Loucy (cell line): ENCODE measurements around the gene BEND5.

ENCODE experiments used
- H2AFZ ChIP-seq: fragments of 200-600 bp; sonication (generic); 2 replicates; pipeline ENCODE4 v1.6.0; 2016; ENCODE audit warnings: antibody characterized with exemption, mild to moderate bottlenecking, low read length, moderate library complexity
- H3F3A ChIP-seq: fragments of 200-600 bp; 2 replicates; pipeline ENCODE4 v1.6.0; 2016; ENCODE audit warnings: antibody characterized with exemption, low read depth, mild to moderate bottlenecking
- H3K27me3 ChIP-seq: fragments of 200-600 bp; sonication (generic); 2 replicates; pipeline ENCODE4 v1.6.1; 2014; ENCODE audit warnings: low read length, mild to moderate bottlenecking; ENCODE audit not compliant: insufficient read depth, poor library complexity, severe bottlenecking
- H3K36me3 ChIP-seq: fragments of 200-600 bp; sonication (generic); 2 replicates; pipeline ENCODE4 v1.6.1; 2016; ENCODE audit warnings: low read length; ENCODE audit not compliant: insufficient read depth
- H3K4me1 ChIP-seq: fragments of 200-600 bp; sonication (generic); 2 replicates; pipeline ENCODE4 v1.5.1; 2014; ENCODE audit warnings: low read length, mild to moderate bottlenecking; ENCODE audit not compliant: insufficient read depth, poor library complexity, severe bottlenecking
- H3K4me2 ChIP-seq: fragments of 200-600 bp; sonication (generic); 2 replicates; pipeline ENCODE4 v1.6.0; 2014; ENCODE audit warnings: antibody characterized with exemption, low read length, low read depth, mild to moderate bottlenecking; ENCODE audit not compliant: poor library complexity, severe bottlenecking
- H3K4me3 ChIP-seq: fragments of 200-600 bp; sonication (generic); 2 replicates; pipeline ENCODE4 v1.5.1; 2014; ENCODE audit warnings: low read length, mild to moderate bottlenecking, mixed read lengths; ENCODE audit not compliant: poor library complexity, severe bottlenecking
- H3K79me2 ChIP-seq: fragments of 200-600 bp; sonication (generic); 2 replicates; pipeline ENCODE4 v1.6.1; 2014; ENCODE audit warnings: low read length; ENCODE audit not compliant: insufficient read depth
- H3K9ac ChIP-seq: fragments of 200-600 bp; sonication (generic); 2 replicates; pipeline ENCODE4 v1.6.0; 2014; ENCODE audit warnings: mild to moderate bottlenecking, low read depth, low read length, moderate library complexity; ENCODE audit not compliant: poor library complexity, severe bottlenecking
- H3K9me2 ChIP-seq: fragments of 200-600 bp; sonication (generic); replicated peaks from 2 replicates; pipeline ENCODE4 v1.6.1; 2016; ENCODE audit warnings: low read depth, low read length, mixed read lengths
- H3K9me3 ChIP-seq: fragments of 200-600 bp; sonication (generic); 2 replicates; pipeline ENCODE4 v1.6.1; 2014; ENCODE audit warnings: mild to moderate bottlenecking, antibody characterized with exemption, low read length, low read depth; ENCODE audit not compliant: insufficient read depth
- H4K20me1 ChIP-seq: fragments of 200-600 bp; sonication (generic); 2 replicates; pipeline ENCODE4 v1.6.0; 2014; ENCODE audit warnings: antibody characterized with exemption, low read length, mild to moderate bottlenecking; ENCODE audit not compliant: insufficient read depth, poor library complexity, severe bottlenecking
- CTCF ChIP-seq: fragments of 200-600 bp; sonication (generic); conservative IDR thresholded peaks from 2 replicates; pipeline ENCODE4 v1.5.1; 2014; ENCODE audit warnings: mild to moderate bottlenecking, antibody characterized with exemption, low read length
- EZH2phosphoT487 ChIP-seq: fragments of 200-600 bp; IDR thresholded peaks from 2 replicates; pipeline ENCODE4 v1.6.1; 2018; ENCODE audit warnings: antibody characterized with exemption, mild to moderate bottlenecking, moderate library complexity, borderline replicate concordance

Gene BEND5

GRCh38 chr1:48789903-48790302, 13.2 kb upstream of the BEND5 start:
- H3K4me3 ChIP-seq = no peak overlapping the region
- H3F3A ChIP-seq = no peaks in the 10 kb centered on the region
- no peaks in the 10 kb centered on the region for H3K9me2 ChIP-seq
- no peak overlapping the region for H3K9ac ChIP-seq
- H3K9me3 ChIP-seq = no peaks in the 10 kb centered on the region
- H4K20me1 ChIP-seq = no peaks in the 10 kb centered on the region
- H2AFZ ChIP-seq = peak overlapping the region; percentile 68
- H3K79me2 ChIP-seq = no peaks in the 10 kb centered on the region
- no peak overlapping the region for H3K4me2 ChIP-seq
- H3K36me3 ChIP-seq = no peaks in the 10 kb centered on the region
- TF ChIP-seq CTCF (no peak), EZH2phosphoT487 (no peak)
- peaks cover 18% of the 10 kb centered on the region for H3K4me1 ChIP-seq
- no peaks in the 10 kb centered on the region for H3K27me3 ChIP-seq

- Histone ChIP-seq H3K4me2 (no peak overlapping the region), H2AFZ (no peak overlapping the region), H3K9ac (no peak overlapping the region), H3K4me1 (no peaks in the 10 kb centered on the region), H3K36me3 (no peaks in the 10 kb centered on the region), H3K79me2 (no peaks in the 10 kb centered on the region), H3K4me3 (no peak overlapping the region), H3F3A (no peaks in the 10 kb centered on the region), H3K9me2 (no peaks in the 10 kb centered on the region), H3K27me3 (no peaks in the 10 kb centered on the region), H4K20me1 (no peaks in the 10 kb centered on the region), H3K9me3 (no peaks in the 10 kb centered on the region)
- no peak for TF ChIP-seq CTCF
These were observed 9.2 kb upstream of the BEND5 start for GRCh38 chr1:48785869-48786268.

- no peak overlapping the region for H3K4me3 ChIP-seq
- H3K9me3 ChIP-seq = no peaks in the 10 kb centered on the region
- TF ChIP-seq EZH2phosphoT487 = no peak
- no peak for TF ChIP-seq CTCF
- no peak overlapping the region for H3K4me2 ChIP-seq
- no peak overlapping the region for H2AFZ ChIP-seq
- no peaks in the 10 kb centered on the region for H3K9me2 ChIP-seq
- no peaks in the 10 kb centered on the region for H3K4me1 ChIP-seq
- H3K36me3 ChIP-seq = no peaks in the 10 kb centered on the region
- no peak overlapping the region for H3K9ac ChIP-seq
- no peaks in the 10 kb centered on the region for H3F3A ChIP-seq
- H3K79me2 ChIP-seq = no peaks in the 10 kb centered on the region
- no peaks in the 10 kb centered on the region for H4K20me1 ChIP-seq
- no peaks in the 10 kb centered on the region for H3K27me3 ChIP-seq
These were observed 7.6 kb upstream of the BEND5 start for GRCh38 chr1:48784301-48784700.
